ENCODE data around the gene ELMO1. TPM values are rescaled to one million over a fixed set of nuclear protein-coding genes. Genes with fewer than 3 reads are reported as not detected.
A peak's percentile ranks its signal among the peaks of the same experiment; 100 is the strongest.

ELMO1 gene
- polyA plus RNA-seq, 2 of the 4 experiments (the other 2 are of a cell fraction): 2.3 to 6.1 TPM

DNA sequence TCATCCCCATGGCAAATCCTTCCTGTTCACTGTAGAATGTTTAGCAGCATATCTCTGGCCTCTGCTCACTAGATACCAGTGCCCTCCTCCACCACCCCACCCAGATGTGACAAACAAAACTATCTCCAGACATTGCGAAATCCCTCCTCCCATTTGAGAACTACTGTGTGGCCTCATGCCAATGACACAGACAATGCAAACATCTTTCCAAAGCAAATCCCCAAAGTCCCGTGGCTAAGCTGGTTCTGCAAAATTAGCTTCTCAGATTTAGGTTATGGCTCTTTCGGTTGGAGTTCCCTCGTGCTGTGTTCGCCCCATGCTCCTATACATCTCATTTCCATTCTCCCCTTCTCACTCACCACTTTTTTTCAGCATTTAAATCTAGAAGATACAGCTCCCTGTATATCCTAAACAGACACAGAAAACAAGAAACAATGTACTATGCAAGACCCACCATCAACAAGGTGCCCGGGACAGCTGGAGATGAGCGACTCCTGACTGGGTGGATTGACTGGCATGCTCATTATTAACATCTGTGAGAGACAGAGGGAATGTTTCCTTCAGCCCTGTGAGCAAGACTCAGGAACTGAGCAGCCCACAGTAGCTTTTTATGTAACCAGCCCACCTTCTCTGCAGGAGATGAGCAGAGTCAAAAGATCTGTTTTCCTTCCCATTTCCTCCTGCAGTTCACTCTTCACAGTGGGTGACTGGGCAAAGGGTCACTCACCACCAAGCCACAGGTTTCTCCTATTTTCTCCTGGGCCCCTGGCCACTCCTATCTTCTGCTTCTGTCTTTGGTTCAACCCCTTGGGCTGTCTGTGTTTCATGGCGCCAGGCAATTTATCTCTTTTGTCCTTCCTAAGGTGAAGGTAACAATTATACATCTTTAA lies 498.7 kb downstream of the ELMO1 start:
- no peak for FAIRE-seq
- Histone ChIP-seq H3K4me1 (peaks cover 13% of the 10 kb centered on the region; the same call in 2 of the 3 replicates), H3K9me3 (no peaks in the 10 kb centered on the region; the same call in 2 of the 3 replicates), H3K27ac (no peak overlapping the region), H3K4me3 (no peak overlapping the region), H3K4me2 (peak overlapping the region; percentile 32; the same call in 2 of the 3 replicates)
- CTCF ChIA-PET: interaction anchor here (0.8 to 1.8 kb wide), 4 partner anchors 9 to 233 kb away, joined by 3 to 9 read pairs (median 3); no protein-coding TSS in a partner anchor
- DNase-seq (ENCODE audit: low read depth in 1 of 2, low spot score in 1 of 2): peak in 1 of 2 experiments; percentile 23
- POLR2A ChIA-PET: no interaction called here
- ATAC-seq: no peak
- 56% methylated on average over 8 of the region's 8 CpGs for WGBS (ENCODE audit: missing lambda C conversion rate)
- TF ChIP-seq EHF (CRISPR knock-in tag; IDR thresholded peaks at IDR 0.05): no peak
- TF ChIP-seq PHF8 (IDR thresholded peaks at IDR 0.05; ENCODE audit: borderline replicate concordance, low read depth): no peak
- no peak for TF ChIP-seq JUNB (IDR thresholded peaks at IDR 0.05)
- TF ChIP-seq, protein P1, sequence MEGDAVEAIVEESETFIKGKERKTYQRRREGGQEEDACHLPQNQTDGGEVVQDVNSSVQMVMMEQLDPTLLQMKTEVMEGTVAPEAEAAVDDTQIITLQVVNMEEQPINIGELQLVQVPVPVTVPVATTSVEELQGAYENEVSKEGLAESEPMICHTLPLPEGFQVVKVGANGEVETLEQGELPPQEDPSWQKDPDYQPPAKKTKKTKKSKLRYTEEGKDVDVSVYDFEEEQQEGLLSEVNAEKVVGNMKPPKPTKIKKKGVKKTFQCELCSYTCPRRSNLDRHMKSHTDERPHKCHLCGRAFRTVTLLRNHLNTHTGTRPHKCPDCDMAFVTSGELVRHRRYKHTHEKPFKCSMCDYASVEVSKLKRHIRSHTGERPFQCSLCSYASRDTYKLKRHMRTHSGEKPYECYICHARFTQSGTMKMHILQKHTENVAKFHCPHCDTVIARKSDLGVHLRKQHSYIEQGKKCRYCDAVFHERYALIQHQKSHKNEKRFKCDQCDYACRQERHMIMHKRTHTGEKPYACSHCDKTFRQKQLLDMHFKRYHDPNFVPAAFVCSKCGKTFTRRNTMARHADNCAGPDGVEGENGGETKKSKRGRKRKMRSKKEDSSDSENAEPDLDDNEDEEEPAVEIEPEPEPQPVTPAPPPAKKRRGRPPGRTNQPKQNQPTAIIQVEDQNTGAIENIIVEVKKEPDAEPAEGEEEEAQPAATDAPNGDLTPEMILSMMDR (IDR thresholded peaks at IDR 0.05): no peak
- no peak for TF ChIP-seq HOXB5 (CRISPR knock-in tag; IDR thresholded peaks at IDR 0.05)
- peak; percentile 60 to 74 for TF ChIP-seq CEBPB (IDR thresholded peaks at IDR 0.05)
- TF ChIP-seq, protein P2, sequence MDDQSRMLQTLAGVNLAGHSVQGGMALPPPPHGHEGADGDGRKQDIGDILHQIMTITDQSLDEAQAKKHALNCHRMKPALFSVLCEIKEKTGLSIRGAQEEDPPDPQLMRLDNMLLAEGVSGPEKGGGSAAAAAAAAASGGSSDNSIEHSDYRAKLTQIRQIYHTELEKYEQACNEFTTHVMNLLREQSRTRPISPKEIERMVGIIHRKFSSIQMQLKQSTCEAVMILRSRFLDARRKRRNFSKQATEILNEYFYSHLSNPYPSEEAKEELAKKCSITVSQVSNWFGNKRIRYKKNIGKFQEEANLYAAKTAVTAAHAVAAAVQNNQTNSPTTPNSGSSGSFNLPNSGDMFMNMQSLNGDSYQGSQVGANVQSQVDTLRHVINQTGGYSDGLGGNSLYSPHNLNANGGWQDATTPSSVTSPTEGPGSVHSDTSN (IDR thresholded peaks at IDR 0.05): no peak
- TF ChIP-seq, protein P3, sequence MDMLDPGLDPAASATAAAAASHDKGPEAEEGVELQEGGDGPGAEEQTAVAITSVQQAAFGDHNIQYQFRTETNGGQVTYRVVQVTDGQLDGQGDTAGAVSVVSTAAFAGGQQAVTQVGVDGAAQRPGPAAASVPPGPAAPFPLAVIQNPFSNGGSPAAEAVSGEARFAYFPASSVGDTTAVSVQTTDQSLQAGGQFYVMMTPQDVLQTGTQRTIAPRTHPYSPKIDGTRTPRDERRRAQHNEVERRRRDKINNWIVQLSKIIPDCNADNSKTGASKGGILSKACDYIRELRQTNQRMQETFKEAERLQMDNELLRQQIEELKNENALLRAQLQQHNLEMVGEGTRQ (IDR thresholded peaks at IDR 0.05): no peak
- no peak for TF ChIP-seq ZNF302 (CRISPR knock-in tag; IDR thresholded peaks at IDR 0.05)

DNA sequence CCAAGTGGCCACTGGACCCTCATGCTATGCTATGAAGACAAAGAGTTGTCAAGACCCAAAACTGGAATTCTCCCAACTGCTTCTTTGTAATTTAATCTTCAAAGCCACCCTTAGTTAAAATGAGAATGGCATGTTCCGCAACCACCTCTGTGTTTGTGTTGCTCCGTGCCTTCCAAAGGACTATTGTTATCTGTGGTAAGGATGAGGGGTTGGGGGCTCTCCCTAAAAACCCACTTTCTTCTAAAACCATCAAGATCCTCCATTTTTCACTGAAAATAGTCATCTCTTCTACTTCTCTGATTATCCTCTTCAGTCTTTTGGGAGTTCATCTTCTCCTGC lies 502.3 kb downstream of the ELMO1 start:
- no peak overlapping the region for H3K4me2 ChIP-seq
- DNase-seq (ENCODE audit: low read depth in 1 of 2, low spot score in 1 of 2) (no peak), FAIRE-seq (no peak), ATAC-seq (no peak)
- H3K4me1 ChIP-seq: peaks cover 13% of the 10 kb centered on the region; the same call in 2 of the 3 replicates
- WGBS (ENCODE audit: missing lambda C conversion rate): 45% methylated on average over 2 of the region's 2 CpGs
- CTCF ChIA-PET: no interaction called here
- H3K27ac ChIP-seq: no peak overlapping the region
- POLR2A ChIA-PET: no interaction called here
- peaks cover 3% of the 10 kb centered on the region; the same call in 1 of the 3 replicates for H3K9me3 ChIP-seq
- no peak for TF ChIP-seq NFE2L2 (conservative IDR thresholded peaks at IDR 0.05; ENCODE audit: low read length)
- no peak for TF ChIP-seq EHF (CRISPR knock-in tag; IDR thresholded peaks at IDR 0.05)
- no peak for TF ChIP-seq POLR2A (IDR thresholded peaks at IDR 0.05; ENCODE audit: low read length)
- TF ChIP-seq RAD21 (conservative IDR thresholded peaks at IDR 0.05 in 1 of 2, IDR thresholded peaks at IDR 0.05 in 1 of 2): no peak
- no peak for TF ChIP-seq EHMT2 (IDR thresholded peaks at IDR 0.05; ENCODE audit: low read depth)
- TF ChIP-seq CBX2 (IDR thresholded peaks at IDR 0.05; ENCODE audit: borderline replicate concordance, low read depth): no peak
- TF ChIP-seq JUN (IDR thresholded peaks at IDR 0.05): no peak
- TF ChIP-seq KDM5A (IDR thresholded peaks at IDR 0.05): no peak
- TF ChIP-seq, protein P2 (IDR thresholded peaks at IDR 0.05): no peak
- no peak overlapping the region for H3K4me3 ChIP-seq

All from A549 (cell line).